NCI-H2196 treated with DMSO at 0.1 percent for 48 hours (cell line): Measurements from ENCODE around the gene SIAE.

Experiments
- DNase-seq: peaks from one replicate; lab custom pipeline; 2025; ENCODE audit not compliant: unreplicated experiment; lab: John Stamatoyannopoulos, UW

SIAE gene

GRCh38 chr11:124583781-124584180, 89.8 kb downstream of the SIAE start:
- DNase-seq, result no peak
